ENCODE measurements around the gene HCRTR1. TPM values are rescaled to one million over a fixed set of nuclear protein-coding genes. Genes with fewer than 3 reads are reported as not detected.
A peak's percentile ranks its signal among the peaks of the same experiment; 100 is the strongest.

Gene HCRTR1
- polyA plus RNA-seq, 1 donor from 2014 or later: 0.37 TPM

- H3K79me2 ChIP-seq (replicated peaks; ENCODE audit: insufficient read depth, low read length): no peaks in the 10 kb centered on the region
- H3K9ac ChIP-seq (ENCODE audit: low read length): peak overlapping the region; percentile 68
- H2AFZ ChIP-seq (ENCODE audit: low read depth, low read length): no peak overlapping the region
- H3K4me3 ChIP-seq (ENCODE audit: low read length): no peak overlapping the region
- H3K36me3 ChIP-seq (ENCODE audit: insufficient read depth, low read length): no peaks in the 10 kb centered on the region
- TF ChIP-seq TAF1 (IDR thresholded peaks at IDR 0.05; ENCODE audit: low read depth): no peak
- TF ChIP-seq REST (IDR thresholded peaks at IDR 0.05; ENCODE audit: borderline replicate concordance): no peak
- no peak for TF ChIP-seq SMC3 (conservative IDR thresholded peaks at IDR 0.05; ENCODE audit: poor library complexity)
- no peak for TF ChIP-seq EZH2 (IDR thresholded peaks at IDR 0.05; ENCODE audit: borderline replicate concordance, insufficient read depth, low read length, poor library complexity, severe bottlenecking)
- no peak for TF ChIP-seq POLR2AphosphoS5 (IDR thresholded peaks at IDR 0.05)
- no peak for TF ChIP-seq CTCF (IDR thresholded peaks at IDR 0.05; ENCODE audit: poor library complexity, severe bottlenecking)
- TF ChIP-seq EP300 (conservative IDR thresholded peaks at IDR 0.05; ENCODE audit: poor library complexity, severe bottlenecking): no peak
- H3K4me2 ChIP-seq (ENCODE audit: low read length): no peak overlapping the region
- H3K27ac ChIP-seq (ENCODE audit: low read length): peak overlapping the region; percentile 94
- no peaks in the 10 kb centered on the region for H3K27me3 ChIP-seq (ENCODE audit: insufficient read depth, low read depth, low read length)
- no peaks in the 10 kb centered on the region for H4K20me1 ChIP-seq (ENCODE audit: insufficient read depth)
- H3K9me3 ChIP-seq (ENCODE audit: low read length): no peaks in the 10 kb centered on the region
- peaks cover 3% of the 10 kb centered on the region for H3F3A ChIP-seq (ENCODE audit: insufficient read depth, low read length, poor library complexity, severe bottlenecking)
- H3K9me2 ChIP-seq (ENCODE audit: insufficient read depth, low read length): no peaks in the 10 kb centered on the region
These were observed 38.3 kb downstream of the HCRTR1 start for GRCh38 chr1:31655756-31656155.

GRCh38 chr1:31657020-31657804, 39.7 kb downstream of the HCRTR1 start:
- H3K27ac ChIP-seq (ENCODE audit: low read length): no peak overlapping the region
- H3K79me2 ChIP-seq (replicated peaks; ENCODE audit: insufficient read depth, low read length): no peaks in the 10 kb centered on the region
- no peak for TF ChIP-seq TAF1 (IDR thresholded peaks at IDR 0.05; ENCODE audit: low read depth)
- no peak for TF ChIP-seq CTCF (IDR thresholded peaks at IDR 0.05; ENCODE audit: poor library complexity, severe bottlenecking)
- no peak for TF ChIP-seq EP300 (conservative IDR thresholded peaks at IDR 0.05; ENCODE audit: poor library complexity, severe bottlenecking)
- no peak for TF ChIP-seq MXI1 (conservative IDR thresholded peaks at IDR 0.05; ENCODE audit: poor library complexity, severe bottlenecking)
- no peak for TF ChIP-seq REST (IDR thresholded peaks at IDR 0.05; ENCODE audit: borderline replicate concordance)
- peaks cover 3% of the 10 kb centered on the region for H3F3A ChIP-seq (ENCODE audit: insufficient read depth, low read length, poor library complexity, severe bottlenecking)
- no peak overlapping the region for H3K4me3 ChIP-seq (ENCODE audit: low read length)
- H3K4me2 ChIP-seq (ENCODE audit: low read length): no peak overlapping the region
- no peak overlapping the region for H3K9ac ChIP-seq (ENCODE audit: low read length)
- H3K9me3 ChIP-seq (ENCODE audit: low read length): no peaks in the 10 kb centered on the region
- no peak overlapping the region for H2AFZ ChIP-seq (ENCODE audit: low read depth, low read length)
- H4K20me1 ChIP-seq (ENCODE audit: insufficient read depth): no peaks in the 10 kb centered on the region
- H3K9me2 ChIP-seq (ENCODE audit: insufficient read depth, low read length): no peaks in the 10 kb centered on the region
- no peaks in the 10 kb centered on the region for H3K36me3 ChIP-seq (ENCODE audit: insufficient read depth, low read length)
- no peaks in the 10 kb centered on the region for H3K27me3 ChIP-seq (ENCODE audit: insufficient read depth, low read depth, low read length)
